GM18870 (cell line): ENCODE results near the gene TNFRSF6B.

Source experiments
- ATAC-seq: cut with Tn5 transposase; IDR thresholded peaks from one replicate; pipeline ENCODE4 v1.9.1; 2021; ENCODE audit warnings: moderate library complexity; ENCODE audit not compliant: unreplicated experiment

The TNFRSF6B gene

DNA sequence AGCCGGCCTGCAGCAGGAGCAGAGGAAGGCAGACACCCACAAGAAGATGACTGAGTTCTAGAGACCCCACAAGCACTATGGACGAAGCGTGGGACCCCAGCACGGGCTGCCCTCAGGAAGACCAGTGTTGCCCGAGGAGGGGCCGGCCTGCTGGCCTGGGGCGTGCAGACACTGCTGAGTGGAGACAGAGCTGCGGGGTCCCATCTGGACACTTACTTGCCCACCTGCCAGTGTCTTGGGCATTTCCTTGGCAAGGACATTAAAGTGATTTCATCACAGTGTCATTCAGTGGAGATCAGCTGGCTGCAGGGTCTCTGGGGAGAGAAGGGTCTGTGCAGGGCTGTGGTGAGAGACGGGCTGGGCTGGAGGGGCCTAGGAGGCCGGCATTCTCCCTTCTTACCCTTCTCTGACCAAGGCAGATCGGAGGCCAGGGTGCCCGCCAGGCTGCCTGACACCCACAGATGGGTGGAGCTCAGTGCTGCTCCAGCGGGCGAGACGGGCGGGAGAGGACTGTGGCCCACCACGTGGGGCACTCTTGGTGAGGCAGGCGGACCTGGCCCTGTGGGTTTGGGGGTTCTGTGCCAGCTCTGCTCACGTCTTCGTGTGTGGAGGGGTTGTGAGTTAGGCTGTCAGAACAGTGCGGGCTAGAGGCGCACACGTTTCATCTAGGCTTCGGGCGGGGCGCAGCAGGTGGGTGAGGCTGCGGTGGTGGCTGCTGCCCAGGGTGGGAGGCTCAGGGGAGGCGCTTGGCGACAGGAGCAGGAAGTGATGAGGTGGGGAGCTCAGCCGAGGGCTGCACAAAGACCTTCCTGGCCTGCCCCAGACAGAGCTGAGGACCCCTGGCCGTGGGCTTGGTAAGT, 39.6 kb downstream of the TNFRSF6B start, which contains the start of gene LIME1:
TSS of gene LIME1 (plus strand) at position 806 of the 860 bp plus-strand sequence. CDS start 886 bp downstream, outside the sequence.
- no peak for ATAC-seq

DNA sequence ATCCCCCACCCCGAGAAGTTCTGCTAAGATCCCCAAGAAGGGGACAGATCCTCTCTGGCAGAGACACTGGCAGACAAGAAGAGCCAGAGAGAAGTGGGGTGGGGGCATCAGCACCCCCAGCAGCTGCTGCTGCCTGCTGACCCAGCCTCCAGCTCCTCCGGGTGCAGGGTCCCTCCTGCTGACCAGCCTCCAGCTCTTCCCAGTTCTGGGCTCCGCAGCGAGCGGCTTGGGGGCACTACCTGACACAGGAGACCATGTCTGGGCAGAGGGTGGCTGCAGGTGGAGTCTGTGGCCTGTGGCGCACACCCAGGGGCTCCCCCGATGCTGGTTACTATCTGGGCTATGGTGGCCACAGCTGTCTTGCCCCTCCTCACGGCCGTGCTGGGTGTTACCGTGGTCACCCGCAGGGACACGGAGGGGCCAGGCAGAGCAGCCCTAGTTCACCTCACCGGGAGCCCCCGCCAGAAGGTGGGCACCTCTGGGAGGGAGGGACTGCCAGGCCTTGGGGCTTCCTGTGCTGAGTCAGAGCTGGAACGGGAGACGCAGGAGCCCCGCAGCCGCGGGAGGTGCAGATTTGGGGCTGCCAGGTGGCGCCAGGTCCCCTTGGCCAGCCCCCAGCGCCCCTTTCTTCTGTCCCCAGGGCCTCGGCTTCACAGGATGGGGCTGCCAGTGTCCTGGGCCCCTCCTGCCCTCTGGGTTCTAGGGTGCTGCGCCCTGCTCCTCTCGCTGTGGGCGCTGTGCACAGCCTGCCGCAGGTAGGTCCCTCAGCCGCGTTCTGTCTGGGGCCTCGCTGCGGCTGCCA, 40.6 kb downstream of the TNFRSF6B start:
- ATAC-seq, result no peak

DNA sequence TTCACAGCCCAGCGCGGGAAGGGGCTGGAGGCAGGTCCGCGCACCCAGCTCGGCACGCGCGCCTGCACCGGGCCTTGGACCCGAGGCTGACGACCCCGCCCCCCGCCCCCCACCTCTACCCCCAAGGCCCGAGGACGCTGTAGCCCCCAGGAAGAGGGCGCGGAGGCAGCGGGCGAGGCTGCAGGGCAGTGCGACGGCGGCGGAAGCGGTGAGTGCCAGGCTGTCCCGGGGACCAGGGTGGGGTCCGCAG, 41.2 kb downstream of the TNFRSF6B start:
- no peak for ATAC-seq

DNA sequence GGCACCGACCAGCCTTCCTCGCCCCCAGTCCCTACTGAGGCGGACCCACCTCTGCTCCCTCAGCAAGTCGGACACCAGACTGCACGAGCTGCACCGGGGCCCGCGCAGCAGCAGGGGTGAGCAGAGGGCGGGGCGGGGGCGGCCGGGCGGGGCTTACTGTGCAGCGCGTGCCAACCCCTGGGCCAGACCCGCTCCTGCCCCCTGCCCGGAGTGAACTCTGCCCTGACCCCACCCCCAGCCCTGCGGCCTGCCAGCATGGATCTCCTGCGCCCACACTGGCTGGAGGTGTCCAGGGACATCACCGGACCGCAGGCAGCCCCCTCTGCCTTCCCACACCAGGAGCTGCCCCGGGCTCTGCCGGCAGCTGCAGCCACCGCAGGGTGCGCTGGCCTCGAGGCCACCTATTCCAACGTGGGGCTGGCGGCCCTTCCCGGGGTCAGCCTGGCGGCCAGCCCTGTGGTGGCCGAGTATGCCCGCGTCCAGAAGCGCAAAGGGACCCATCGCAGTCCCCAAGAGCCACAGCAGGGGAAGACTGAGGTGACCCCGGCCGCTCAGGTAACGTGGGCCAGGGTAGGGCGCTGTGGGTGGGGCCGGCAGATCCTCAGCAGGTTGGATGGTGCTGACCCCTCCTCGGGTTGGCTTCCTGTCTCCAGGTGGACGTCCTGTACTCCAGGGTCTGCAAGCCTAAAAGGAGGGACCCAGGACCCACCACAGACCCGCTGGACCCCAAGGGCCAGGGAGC, 41.7 kb downstream of the TNFRSF6B start:
- no peak for ATAC-seq

DNA sequence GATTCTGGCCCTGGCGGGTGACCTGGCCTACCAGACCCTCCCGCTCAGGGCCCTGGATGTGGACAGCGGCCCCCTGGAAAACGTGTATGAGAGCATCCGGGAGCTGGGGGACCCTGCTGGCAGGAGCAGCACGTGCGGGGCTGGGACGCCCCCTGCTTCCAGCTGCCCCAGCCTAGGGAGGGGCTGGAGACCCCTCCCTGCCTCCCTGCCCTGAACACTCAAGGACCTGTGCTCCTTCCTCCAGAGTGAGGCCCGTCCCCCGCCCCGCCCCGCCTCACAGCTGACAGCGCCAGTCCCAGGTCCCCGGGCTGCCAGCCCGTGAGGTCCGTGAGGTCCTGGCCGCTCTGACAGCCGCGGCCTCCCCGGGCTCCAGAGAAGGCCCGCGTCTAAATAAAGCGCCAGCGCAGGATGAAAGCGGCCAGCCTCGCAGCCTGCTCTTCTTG, 42.3 kb downstream of the TNFRSF6B start:
- no peak for ATAC-seq

DNA sequence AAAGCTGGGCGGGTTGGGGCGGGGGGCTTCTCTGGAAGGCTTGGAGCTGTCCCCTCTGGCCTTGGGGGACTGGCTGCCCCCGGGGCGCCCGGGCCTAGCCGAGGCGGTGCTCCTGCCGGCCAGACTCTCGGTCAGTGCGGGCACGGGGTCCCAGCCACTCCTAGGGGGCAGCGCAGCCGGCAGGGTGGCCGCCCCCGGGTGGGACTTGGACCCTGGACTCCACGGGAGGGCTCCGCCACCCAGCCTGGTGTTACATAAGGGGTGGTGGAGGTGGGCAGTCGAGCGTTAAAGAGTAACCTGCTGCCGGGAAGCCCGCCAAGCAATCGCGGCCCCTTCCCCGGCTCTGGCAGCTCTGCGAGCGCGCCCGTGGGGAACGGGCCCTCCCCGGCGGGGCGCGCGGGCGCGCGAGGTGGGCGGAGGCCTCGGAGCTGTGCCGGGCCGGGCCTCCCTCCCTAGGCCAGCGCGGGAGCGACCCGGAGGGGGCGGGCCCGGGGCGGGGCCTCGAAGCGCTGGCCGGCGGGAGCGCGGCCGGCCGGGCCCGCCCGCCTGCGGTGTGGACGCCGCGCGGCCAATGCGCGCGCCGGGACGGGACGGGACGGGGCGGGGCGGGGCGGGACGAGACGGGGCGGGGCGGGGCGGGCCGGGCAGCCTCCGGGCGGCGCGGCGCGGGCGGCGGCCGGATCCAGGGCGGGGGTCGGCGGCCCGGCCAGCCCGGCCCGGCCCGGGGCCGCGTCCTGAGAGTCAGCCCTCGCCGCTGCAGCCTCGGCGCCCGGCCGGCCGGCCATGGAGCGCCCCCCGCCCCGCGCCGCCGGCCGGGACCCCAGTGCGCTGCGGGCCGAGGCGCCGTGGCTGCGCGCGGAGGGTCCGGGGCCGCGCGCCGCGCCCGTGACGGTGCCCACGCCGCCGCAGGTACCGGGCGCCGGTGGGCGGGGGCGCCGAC, 42.9 kb downstream of the TNFRSF6B start, which contains the start of gene SLC2A4RG:
TSS of gene SLC2A4RG (plus strand) at position 647 of the 940 bp plus-strand sequence. CDS start at position 784, 137 bp downstream.
- no peak for ATAC-seq

DNA sequence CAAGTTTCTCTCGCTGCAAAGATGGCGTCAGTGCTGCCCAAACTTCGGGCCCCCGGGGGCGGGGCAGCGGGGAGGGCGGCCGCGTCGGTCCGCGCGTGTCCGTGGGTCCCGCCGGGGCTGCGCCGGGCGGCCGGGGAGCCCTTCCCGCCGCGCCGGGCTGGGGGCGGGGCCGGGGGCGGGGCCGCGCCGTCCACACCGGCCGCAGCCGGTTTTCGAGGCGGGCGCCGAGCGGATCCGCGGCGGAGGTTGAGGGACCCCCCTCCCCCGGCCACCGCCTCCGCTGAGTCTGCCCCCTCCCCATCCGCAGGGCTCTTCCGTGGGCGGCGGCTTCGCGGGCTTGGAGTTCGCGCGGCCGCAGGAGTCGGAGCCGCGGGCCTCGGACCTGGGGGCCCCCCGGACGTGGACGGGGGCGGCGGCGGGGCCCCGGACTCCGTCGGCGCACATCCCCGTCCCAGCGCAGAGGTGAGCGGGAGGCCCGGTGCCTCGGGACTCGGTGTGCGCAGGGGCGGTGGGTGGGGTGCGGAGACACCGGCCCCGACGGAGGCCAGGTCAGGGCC, 43.7 kb downstream of the TNFRSF6B start:
- no peak for ATAC-seq

DNA sequence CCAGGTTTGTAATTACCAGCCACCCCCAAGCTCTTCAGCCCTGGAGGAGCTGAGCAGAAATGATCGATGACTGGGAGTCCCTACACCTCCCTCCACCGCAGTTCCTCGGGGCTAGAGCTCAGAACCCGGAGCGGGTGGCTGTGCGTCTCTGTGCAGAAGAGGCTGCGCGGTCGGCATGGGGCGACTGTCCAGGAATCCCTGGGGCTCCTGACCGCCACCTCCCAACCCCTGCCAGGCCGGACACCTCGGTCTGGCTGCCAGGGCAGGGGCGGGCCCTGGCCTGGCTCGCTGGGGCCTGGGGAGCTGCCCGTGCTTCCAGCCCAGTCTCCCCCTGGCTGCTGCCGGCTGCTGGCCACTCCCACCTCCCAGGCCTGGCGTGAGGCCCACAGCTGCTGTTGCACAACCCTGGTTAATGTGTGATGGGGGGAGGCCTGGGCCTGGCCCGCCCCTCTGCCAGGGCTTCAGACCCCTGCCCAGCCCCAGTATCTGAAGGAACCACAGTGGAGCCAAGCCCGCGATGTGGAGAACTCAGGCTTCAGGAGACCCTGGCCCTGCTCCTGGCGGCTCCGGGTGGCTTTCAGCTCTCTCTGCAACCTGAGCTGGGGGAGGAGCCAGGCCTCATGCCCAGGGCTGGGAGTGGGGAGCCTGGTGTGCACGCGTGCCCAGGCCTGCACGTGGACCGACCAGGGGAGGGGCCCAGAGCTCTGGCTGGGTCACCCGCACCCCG, 44.3 kb downstream of the TNFRSF6B start:
- ATAC-seq, result no peak

DNA sequence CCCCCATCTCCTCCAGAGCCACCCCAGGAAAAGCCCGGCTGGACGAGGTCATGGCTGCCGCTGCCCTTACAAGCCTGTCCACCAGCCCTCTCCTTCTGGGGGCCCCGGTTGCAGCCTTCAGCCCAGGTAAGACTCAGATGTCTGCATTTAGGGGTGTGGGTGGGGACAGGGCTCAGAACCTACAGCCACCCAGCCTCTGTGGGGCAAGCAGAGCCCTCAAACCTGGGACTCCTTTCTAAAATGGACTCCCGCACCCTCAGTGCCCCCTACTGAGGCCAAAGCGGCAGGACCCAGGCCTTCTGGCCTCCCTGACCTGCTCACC, 44.9 kb downstream of the TNFRSF6B start:
- no peak for ATAC-seq

DNA sequence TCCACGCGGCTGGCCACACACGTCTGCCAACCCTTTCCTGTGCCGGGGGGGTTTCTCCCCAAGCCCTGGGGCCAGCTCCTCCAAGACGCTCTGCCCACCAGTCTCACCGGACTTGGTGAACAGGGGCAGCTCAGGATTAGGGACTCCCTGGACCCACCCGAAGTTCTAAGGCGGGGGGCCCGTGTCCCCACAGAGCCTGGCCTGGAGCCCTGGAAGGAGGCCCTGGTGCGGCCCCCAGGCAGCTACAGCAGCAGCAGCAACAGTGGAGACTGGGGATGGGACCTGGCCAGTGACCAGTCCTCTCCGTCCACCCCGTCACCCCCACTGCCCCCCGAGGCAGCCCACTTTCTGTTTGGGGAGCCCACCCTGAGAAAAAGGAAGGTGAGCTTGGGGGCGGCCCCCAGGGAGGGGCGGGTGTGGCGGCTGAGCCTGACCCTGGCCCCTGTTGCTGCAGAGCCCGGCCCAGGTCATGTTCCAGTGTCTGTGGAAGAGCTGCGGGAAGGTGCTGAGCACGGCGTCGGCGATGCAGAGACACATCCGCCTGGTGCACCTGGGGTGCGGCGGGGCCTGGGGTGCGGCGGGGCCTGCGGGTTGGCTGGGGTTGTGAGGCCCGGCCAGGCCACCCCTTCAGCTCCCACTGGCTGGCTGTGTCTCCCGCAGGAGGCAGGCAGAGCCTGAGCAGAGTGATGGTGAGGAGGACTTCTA, 45.4 kb downstream of the TNFRSF6B start:
- ATAC-seq, result no peak

DNA sequence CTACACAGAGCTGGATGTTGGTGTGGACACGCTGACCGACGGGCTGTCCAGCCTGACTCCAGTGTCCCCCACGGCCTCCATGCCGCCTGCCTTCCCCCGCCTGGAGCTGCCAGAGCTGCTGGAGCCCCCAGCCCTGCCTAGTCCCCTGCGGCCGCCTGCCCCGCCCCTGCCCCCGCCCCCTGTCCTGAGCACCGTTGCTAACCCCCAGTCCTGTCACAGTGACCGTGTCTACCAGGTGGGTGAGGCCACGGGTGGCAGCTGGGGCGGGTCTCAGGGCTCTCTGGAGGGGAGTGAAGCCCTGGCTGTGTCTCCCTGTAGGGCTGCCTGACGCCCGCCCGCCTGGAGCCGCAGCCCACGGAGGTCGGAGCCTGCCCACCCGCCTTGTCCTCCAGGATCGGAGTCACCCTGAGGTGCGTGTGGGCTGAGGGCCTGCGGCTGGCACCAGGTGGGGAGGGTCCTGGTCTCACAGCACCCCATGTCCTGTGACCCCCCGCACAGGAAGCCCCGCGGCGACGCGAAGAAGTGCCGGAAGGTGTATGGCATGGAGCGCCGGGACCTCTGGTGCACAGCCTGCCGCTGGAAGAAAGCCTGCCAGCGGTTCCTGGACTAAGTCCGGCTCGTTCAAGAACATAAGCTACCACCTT, 46.1 kb downstream of the TNFRSF6B start:
- ATAC-seq, result no peak

DNA sequence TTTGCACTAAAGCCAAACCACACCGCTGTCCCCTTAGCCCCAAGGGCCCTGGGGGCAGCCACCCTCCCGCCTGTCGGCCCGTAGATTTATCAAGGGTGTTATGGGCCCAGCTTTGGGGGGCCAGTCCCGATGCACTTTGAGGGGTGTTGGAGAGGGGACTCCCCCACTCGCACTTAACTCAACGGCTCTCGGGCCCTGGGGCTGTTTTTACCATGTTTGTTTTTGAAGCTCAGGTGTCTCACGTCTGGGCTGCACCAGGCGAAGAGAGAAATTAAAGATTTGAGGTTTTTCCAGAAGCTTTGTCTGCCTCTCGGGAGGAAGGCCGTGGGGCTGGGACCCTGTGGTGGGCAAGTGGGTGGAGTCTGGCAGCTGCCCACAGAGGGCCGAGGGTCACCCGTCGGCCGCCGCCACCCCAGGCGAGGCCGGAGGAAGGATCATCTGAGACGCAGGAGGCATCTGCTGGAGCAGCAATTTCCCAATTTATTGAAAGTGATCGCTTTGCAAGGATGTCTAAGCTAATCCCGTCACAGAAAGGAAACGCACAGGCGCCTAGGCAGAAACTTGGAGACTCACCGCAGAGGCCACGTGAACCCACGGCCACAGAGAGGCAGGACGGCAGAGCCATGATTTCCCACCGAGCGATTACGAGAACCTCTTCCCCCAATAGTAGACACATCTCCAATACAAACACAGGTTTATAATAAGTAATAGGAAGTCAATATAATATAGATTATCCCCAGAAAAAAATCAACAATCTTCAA, 46.9 kb downstream of the TNFRSF6B start:
- ATAC-seq, result no peak

DNA sequence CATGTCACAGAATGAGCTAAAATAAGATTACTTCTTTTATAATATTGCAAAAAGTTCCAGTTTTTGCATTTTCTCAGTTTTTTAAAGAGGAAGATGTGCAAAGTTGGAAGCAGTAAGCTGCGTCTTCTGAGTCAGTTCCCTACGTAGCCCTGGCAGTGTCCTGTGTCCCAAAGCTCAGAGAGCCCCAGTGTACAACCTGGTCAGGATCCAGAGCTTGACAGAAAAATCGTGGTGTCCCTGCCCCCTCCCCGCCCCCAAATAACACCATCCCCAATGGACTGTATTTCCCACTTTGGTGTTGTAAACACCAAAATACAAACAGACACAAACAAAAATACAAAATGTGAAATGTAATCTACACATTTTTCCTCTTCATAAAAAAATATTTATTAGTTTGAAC, 47.7 kb downstream of the TNFRSF6B start:
- no peak for ATAC-seq

DNA sequence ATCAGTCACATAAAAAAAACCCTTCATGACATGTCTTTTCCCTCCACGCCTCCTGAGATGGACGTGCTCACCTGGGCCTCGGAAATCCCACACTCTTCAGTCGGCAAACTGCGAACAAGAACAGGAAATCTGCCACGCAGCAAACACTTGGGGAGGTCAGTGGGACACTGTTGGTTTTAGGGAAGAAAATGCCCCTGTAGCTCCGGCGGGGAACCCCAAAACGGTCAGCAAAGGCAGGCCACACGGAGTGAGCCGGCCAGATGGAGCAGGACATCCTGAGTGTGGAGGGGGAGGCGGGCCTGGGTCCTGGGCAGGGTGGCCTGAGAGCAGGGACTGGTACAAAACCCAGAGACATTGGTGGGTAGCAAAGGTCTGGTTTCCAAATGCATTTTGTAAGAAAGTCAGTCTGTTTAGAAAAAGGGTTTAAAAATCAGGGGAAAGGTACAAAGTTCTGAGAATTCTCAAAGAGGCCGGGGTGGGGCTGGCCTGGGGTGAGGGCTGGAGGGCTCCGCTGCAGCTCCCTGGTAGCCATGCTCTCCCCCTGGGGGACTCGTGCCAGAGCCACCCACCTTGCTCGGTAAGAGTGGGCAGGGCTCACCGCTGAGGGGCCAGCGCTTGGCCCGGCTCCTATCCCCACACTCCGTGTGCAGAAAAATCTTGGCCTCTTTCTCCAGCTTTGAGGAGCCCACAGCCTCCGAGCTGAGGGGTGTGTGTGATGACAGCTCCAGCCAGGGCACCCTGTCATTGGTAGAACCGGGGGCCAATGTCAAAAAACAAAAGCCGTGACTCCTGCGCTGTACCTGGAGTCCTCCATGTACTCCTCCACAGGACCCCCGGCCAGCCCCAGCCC, 48.3 kb downstream of the TNFRSF6B start:
- no peak for ATAC-seq

DNA sequence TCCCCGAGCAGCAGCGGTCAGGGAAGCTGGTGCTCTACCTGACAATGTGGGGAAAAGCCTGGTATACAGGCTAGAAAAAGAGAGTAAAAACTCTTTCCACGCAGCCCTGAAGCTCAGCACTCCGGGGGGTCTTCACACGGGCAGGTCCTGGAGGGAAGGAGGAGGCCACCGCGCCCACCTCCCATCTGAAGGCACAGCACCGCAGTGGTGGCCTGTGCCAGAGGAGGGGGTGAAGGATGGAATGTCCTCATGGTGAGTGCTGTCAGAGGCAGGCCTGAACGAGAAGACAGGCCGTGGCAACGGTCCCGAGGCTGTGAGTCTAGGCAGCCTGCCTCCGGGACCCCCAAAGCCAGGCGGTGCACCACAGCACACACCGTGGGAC, 49.0 kb downstream of the TNFRSF6B start:
- no peak for ATAC-seq

DNA sequence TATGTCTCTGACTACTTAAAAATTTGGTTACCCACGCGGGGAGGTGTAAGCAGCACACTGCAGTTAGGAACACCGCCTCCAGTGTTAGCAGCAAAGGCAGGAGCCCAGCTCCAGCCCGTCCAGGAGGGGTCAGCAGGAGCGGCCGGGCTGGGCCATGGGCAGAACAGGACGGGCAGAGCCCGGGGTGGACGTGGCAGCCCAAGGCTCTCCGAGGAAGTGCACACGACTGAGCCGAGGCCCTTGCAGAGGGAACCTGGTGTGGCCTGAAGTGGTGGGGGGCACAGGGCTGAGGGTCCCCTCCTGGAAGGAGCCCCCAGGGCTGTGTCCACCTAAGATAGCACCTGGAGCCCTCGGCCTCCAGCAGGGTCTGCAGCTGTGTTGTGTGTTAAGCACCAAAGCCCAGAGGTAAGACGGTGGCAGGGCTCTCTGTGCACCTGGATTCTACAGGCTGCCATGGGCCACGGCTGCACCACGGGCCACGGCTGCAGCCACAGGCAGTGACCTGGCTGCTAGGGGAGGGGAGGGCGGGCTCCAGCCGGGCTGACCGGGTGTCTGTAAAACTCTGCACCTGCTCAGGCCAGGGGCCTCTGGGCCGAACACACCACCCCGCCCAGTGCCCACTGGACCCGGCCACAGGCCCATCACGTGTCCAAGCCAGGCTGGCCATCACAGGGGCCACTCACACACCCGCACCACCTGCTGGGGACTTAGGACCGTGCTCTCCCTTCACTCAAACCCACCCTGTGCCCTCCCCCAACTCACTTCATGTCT, 49.7 kb downstream of the TNFRSF6B start:
- ATAC-seq, result no peak
